Muscle layer of duodenum (tissue), 2 donors: ENCODE results near the gene MTF1.
"Not testable (repeated sequence)": the region's sequence is repeated elsewhere in the genome, so short reads cannot be mapped to it uniquely, and the experiment has no call there.

Experiments
- H3K27ac ChIP-seq: one replicate; pipeline ENCODE4 v1.7.0; 2013; ENCODE audit warnings: mild to moderate bottlenecking, low read length
- H3K27me3 ChIP-seq: one replicate; pipeline ENCODE4 v1.7.0; 2013; ENCODE audit warnings: low read depth, mild to moderate bottlenecking, control low read depth, low read length
- H3K36me3 ChIP-seq, 2 donors: one replicate each; pipeline ENCODE4 v1.7.0; 2013; ENCODE audit warnings: low read length in 2 of 2, control low read depth in 1 of 2, mild to moderate bottlenecking in 1 of 2; ENCODE audit not compliant: insufficient read depth in 2 of 2, control insufficient read depth in 1 of 2
- H3K4me1 ChIP-seq, 2 donors: one replicate each; pipeline ENCODE4 v1.7.0; 2013; ENCODE audit warnings: low read length in 2 of 2, mild to moderate bottlenecking in 2 of 2, control low read depth in 1 of 2, moderate library complexity in 1 of 2; ENCODE audit not compliant: insufficient read depth in 2 of 2, control insufficient read depth in 1 of 2
- H3K4me3 ChIP-seq, 2 donors: one replicate each; pipeline ENCODE4 v1.7.0; 2013; ENCODE audit warnings: low read length in 2 of 2, low read depth in 1 of 2, mild to moderate bottlenecking in 1 of 2
- H3K9me3 ChIP-seq, 2 donors: one replicate each; pipeline ENCODE4 v1.7.0; 2013; ENCODE audit warnings: low read length in 2 of 2, control low read depth in 1 of 2, mild to moderate bottlenecking in 1 of 2; ENCODE audit not compliant: control insufficient read depth in 1 of 2
- donor health status: healthy.

The MTF1 gene

GRCh38 chr1:37782491-37782890 lies 76.9 kb downstream of the MTF1 start:
- H3K4me1 ChIP-seq: no peaks in the 10 kb centered on the region
- H3K4me3 ChIP-seq: no peak overlapping the region
- H3K9me3 ChIP-seq: no peaks in the 10 kb centered on the region
- H3K27ac ChIP-seq: no peak overlapping the region
- no peaks in the 10 kb centered on the region for H3K36me3 ChIP-seq
- no peaks in the 10 kb centered on the region for H3K27me3 ChIP-seq

GRCh38 chr1:37778654-37779053 lies 80.7 kb downstream of the MTF1 start:
- Histone ChIP-seq H3K4me1 (no peaks in the 10 kb centered on the region), H3K27ac (no peak overlapping the region), H3K27me3 (no peaks in the 10 kb centered on the region)

GRCh38 chr1:37776946-37777516 lies 82.4 kb downstream of the MTF1 start:
- H3K36me3 ChIP-seq: no peaks in the 10 kb centered on the region
- H3K27ac ChIP-seq: no peak overlapping the region
- H3K4me1 ChIP-seq: no peaks in the 10 kb centered on the region
- H3K27me3 ChIP-seq: no peaks in the 10 kb centered on the region
- no peaks in the 10 kb centered on the region for H3K9me3 ChIP-seq
- no peak overlapping the region for H3K4me3 ChIP-seq

More at GRCh38 chr1:37778654-37779053, 80.7 kb downstream of the MTF1 start:
- Histone ChIP-seq H3K36me3 (no peaks in the 10 kb centered on the region), H3K9me3 (no peaks in the 10 kb centered on the region), H3K4me3 (no peak overlapping the region)

GRCh38 chr1:37771440-37771839 lies 88.0 kb downstream of the MTF1 start:
- H3K36me3 ChIP-seq, H3K27me3 ChIP-seq, H3K4me1 ChIP-seq, H3K4me3 ChIP-seq, H3K27ac ChIP-seq, H3K9me3 ChIP-seq: not testable (repeated sequence)

- no peaks in the 10 kb centered on the region for H3K4me1 ChIP-seq
- no peaks in the 10 kb centered on the region for H3K9me3 ChIP-seq
- H3K4me3 ChIP-seq: no peak overlapping the region
- peaks cover 44% of the 10 kb centered on the region for H3K27me3 ChIP-seq
- no peak overlapping the region for H3K27ac ChIP-seq
- no peaks in the 10 kb centered on the region for H3K36me3 ChIP-seq
Measured at GRCh38 chr1:37767488-37767887, 91.9 kb downstream of the MTF1 start.

- no peaks in the 10 kb centered on the region for H3K4me1 ChIP-seq
- peaks cover 48% of the 10 kb centered on the region for H3K27me3 ChIP-seq
- H3K36me3 ChIP-seq: no peaks in the 10 kb centered on the region
- H3K9me3 ChIP-seq: no peaks in the 10 kb centered on the region
- no peak overlapping the region for H3K27ac ChIP-seq
- H3K4me3 ChIP-seq: no peak overlapping the region
Measured at GRCh38 chr1:37765916-37766664, 93.3 kb downstream of the MTF1 start.

GRCh38 chr1:37764888-37765441 lies 94.4 kb downstream of the MTF1 start, which contains the start of gene EPHA10:
Gene EPHA10, minus strand, starts transcription at chr1:37765120. Its CDS starts 54 bp downstream, at chr1:37765066.
- no peaks in the 10 kb centered on the region for H3K4me1 ChIP-seq

GRCh38 chr1:37764414-37764825 lies 95.0 kb downstream of the MTF1 start:
- peaks cover 48% of the 10 kb centered on the region for H3K27me3 ChIP-seq
- no peaks in the 10 kb centered on the region for H3K4me1 ChIP-seq
- no peak overlapping the region for H3K4me3 ChIP-seq
- no peaks in the 10 kb centered on the region for H3K36me3 ChIP-seq
- no peaks in the 10 kb centered on the region for H3K9me3 ChIP-seq
- H3K27ac ChIP-seq: no peak overlapping the region

More at GRCh38 chr1:37764888-37765441, 94.4 kb downstream of the MTF1 start, which contains the start of gene EPHA10:
- Histone ChIP-seq H3K9me3 (no peaks in the 10 kb centered on the region), H3K36me3 (no peaks in the 10 kb centered on the region), H3K27ac (no peak within 1 kb of the TSS), H3K27me3 (peaks cover 48% of the 10 kb centered on the region), H3K4me3 (no peak within 1 kb of the TSS)

GRCh38 chr1:37763791-37764413 lies 95.5 kb downstream of the MTF1 start:
- H3K27ac ChIP-seq: no peak overlapping the region
- peaks cover 48% of the 10 kb centered on the region for H3K27me3 ChIP-seq

GRCh38 chr1:37762516-37762915 lies 96.9 kb downstream of the MTF1 start:
- peaks cover 48% of the 10 kb centered on the region for H3K27me3 ChIP-seq
- H3K4me1 ChIP-seq: no peaks in the 10 kb centered on the region
- H3K4me3 ChIP-seq: no peak overlapping the region
- H3K27ac ChIP-seq: no peak overlapping the region
- no peaks in the 10 kb centered on the region for H3K9me3 ChIP-seq
- no peaks in the 10 kb centered on the region for H3K36me3 ChIP-seq

More at GRCh38 chr1:37763791-37764413, 95.5 kb downstream of the MTF1 start:
- H3K9me3 ChIP-seq: no peaks in the 10 kb centered on the region
- H3K4me1 ChIP-seq: no peaks in the 10 kb centered on the region
- H3K4me3 ChIP-seq: no peak overlapping the region
- H3K36me3 ChIP-seq: no peaks in the 10 kb centered on the region

GRCh38 chr1:37761416-37762095 lies 97.8 kb downstream of the MTF1 start:
- Histone ChIP-seq H3K27me3 (peaks cover 43% of the 10 kb centered on the region), H3K36me3 (no peaks in the 10 kb centered on the region), H3K9me3 (no peaks in the 10 kb centered on the region), H3K4me1 (no peaks in the 10 kb centered on the region), H3K4me3 (no peak overlapping the region), H3K27ac (no peak overlapping the region)
